Measurements from ENCODE around the gene CDH23. TPM values are rescaled to one million over a fixed set of nuclear protein-coding genes. Genes with fewer than 3 reads are reported as not detected.

The CDH23 gene
- total and polyA plus RNA-seq, 7 donors: 1.00 to 3.8 (median 1.9) TPM

DNA sequence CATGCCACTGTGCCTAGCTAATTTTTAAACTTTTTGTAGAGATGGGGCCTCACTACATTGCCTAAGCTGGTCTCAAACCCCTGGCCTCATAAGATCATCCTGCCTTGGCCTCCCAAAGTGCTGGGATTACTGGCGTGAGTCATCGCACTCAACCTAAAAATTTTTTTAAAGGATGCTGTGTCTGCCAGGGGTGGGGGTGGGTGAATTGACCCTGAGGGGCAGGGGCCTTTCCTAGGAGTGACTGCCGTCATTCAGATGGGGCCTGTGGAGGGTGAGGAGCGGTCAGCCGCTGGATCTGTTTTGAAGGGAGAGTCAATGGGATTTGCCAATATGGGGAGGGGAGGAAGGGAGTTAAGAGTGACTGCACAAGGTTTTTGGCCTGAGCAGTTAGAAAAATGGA, 233.4 kb downstream of the CDH23 start:
- H3K4me1 ChIP-seq: no peaks in the 10 kb centered on the region
- H3K9me3 ChIP-seq: no peaks in the 10 kb centered on the region
- ATAC-seq: no peak
- WGBS, 3 donors: 97 to 98% (median 98%) methylated on average over 5 of the region's 5 CpGs
- no peaks in the 10 kb centered on the region for H3K27me3 ChIP-seq (ENCODE audit: insufficient read depth in 3 of 3, low read length in 2 of 3)
- H3K36me3 ChIP-seq (ENCODE audit: insufficient read depth in 1 of 2, low read depth in 1 of 2): no peaks in the 10 kb centered on the region
- no peak overlapping the region for H3K27ac ChIP-seq
- TF ChIP-seq, protein P1, sequence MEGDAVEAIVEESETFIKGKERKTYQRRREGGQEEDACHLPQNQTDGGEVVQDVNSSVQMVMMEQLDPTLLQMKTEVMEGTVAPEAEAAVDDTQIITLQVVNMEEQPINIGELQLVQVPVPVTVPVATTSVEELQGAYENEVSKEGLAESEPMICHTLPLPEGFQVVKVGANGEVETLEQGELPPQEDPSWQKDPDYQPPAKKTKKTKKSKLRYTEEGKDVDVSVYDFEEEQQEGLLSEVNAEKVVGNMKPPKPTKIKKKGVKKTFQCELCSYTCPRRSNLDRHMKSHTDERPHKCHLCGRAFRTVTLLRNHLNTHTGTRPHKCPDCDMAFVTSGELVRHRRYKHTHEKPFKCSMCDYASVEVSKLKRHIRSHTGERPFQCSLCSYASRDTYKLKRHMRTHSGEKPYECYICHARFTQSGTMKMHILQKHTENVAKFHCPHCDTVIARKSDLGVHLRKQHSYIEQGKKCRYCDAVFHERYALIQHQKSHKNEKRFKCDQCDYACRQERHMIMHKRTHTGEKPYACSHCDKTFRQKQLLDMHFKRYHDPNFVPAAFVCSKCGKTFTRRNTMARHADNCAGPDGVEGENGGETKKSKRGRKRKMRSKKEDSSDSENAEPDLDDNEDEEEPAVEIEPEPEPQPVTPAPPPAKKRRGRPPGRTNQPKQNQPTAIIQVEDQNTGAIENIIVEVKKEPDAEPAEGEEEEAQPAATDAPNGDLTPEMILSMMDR (IDR thresholded peaks at IDR 0.05): no peak
- no peak for DNase-seq
- intact Hi-C loops (cut with DNase I): no loop called here
- H3K4me3 ChIP-seq: no peak overlapping the region

- Histone ChIP-seq H3K4me1 (no peaks in the 10 kb centered on the region), H3K27ac (no peak overlapping the region), H3K9me3 (no peaks in the 10 kb centered on the region), H3K4me3 (no peak overlapping the region), H3K36me3 (ENCODE audit: insufficient read depth in 1 of 2, low read depth in 1 of 2) (no peaks in the 10 kb centered on the region), H3K27me3 (ENCODE audit: insufficient read depth in 3 of 3, low read length in 2 of 3) (no peaks in the 10 kb centered on the region)
- WGBS, 3 donors: 88 to 94% (median 89%) methylated on average over 6 of the region's 6 CpGs
- TF ChIP-seq, protein P1 (IDR thresholded peaks at IDR 0.05): no peak
- ATAC-seq: no peak
- DNase-seq: no peak
- intact Hi-C loops (cut with DNase I): no loop called here
Measured at GRCh38 chr10:71631007-71631861, 234.5 kb downstream of the CDH23 start.

GRCh38 chr10:71632200-71632820, 235.6 kb downstream of the CDH23 start:
- WGBS, 3 donors: 95 to 97% (median 97%) methylated on average over 6 of the region's 6 CpGs
- DNase-seq: no peak
- H3K4me1 ChIP-seq: no peaks in the 10 kb centered on the region

GRCh38 chr10:71632896-71633600, 236.3 kb downstream of the CDH23 start:
- no peaks in the 10 kb centered on the region for H3K4me1 ChIP-seq
- intact Hi-C loops (cut with DNase I): no loop called here
- H3K27ac ChIP-seq: no peak overlapping the region
- TF ChIP-seq, protein P1 (IDR thresholded peaks at IDR 0.05): no peak
- DNase-seq: no peak
- H3K4me3 ChIP-seq: no peak overlapping the region
- H3K9me3 ChIP-seq: no peaks in the 10 kb centered on the region
- no peak for ATAC-seq
- 91 to 92% (median 92%) methylated on average over 10 of the region's 10 CpGs for WGBS, 3 donors
- H3K27me3 ChIP-seq (ENCODE audit: insufficient read depth in 3 of 3, low read length in 2 of 3): no peaks in the 10 kb centered on the region
- no peaks in the 10 kb centered on the region for H3K36me3 ChIP-seq (ENCODE audit: insufficient read depth in 1 of 2, low read depth in 1 of 2)

More at GRCh38 chr10:71632200-71632820, 235.6 kb downstream of the CDH23 start:
- Histone ChIP-seq H3K4me3 (no peak overlapping the region), H3K36me3 (ENCODE audit: insufficient read depth in 1 of 2, low read depth in 1 of 2) (no peaks in the 10 kb centered on the region), H3K9me3 (no peaks in the 10 kb centered on the region), H3K27me3 (ENCODE audit: insufficient read depth in 3 of 3, low read length in 2 of 3) (no peaks in the 10 kb centered on the region), H3K27ac (no peak overlapping the region)
- no peak for ATAC-seq
- TF ChIP-seq, protein P1 (IDR thresholded peaks at IDR 0.05): no peak
- intact Hi-C loops (cut with DNase I): no loop called here

Measured in psoas muscle (tissue), 8 donors.